HK-2 (cell line): ENCODE results near the gene NKAIN2.

Source experiments
- DNase-seq: peaks from one replicate; pipeline ENCODE4 v3.0.0-alpha.2; 2018; ENCODE audit not compliant: unreplicated experiment

The NKAIN2 gene

DNA sequence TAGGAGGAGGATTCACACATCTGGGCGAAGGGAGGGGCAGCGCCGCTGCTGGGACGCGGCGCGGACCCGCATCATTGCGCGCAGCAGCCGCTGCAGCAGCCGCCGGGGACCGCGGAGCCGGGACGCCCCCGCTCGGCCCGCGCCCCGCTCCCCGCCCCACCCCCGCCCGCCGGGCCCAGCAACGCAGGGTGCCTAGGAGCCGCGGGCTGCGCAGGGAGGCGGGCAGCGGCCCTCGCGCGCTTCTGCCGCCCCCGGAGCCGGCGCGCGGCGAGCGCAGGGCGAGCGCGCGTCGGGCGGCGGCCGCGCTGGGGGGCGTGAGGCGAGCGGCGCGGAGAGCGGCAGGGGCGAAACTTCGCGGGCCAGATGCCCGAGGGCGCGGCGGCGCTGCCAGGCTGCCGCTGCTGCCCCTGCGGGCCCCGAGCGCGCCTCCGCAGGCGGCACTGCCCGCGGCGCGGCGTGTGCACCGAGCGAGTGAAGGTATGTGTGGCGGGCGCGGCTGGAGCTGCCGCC is at the start of gene NKAIN2:
TSS of gene NKAIN2 (plus strand) at position 362 of the 510 bp plus-strand sequence.
- peak; percentile 23 for DNase-seq

DNA sequence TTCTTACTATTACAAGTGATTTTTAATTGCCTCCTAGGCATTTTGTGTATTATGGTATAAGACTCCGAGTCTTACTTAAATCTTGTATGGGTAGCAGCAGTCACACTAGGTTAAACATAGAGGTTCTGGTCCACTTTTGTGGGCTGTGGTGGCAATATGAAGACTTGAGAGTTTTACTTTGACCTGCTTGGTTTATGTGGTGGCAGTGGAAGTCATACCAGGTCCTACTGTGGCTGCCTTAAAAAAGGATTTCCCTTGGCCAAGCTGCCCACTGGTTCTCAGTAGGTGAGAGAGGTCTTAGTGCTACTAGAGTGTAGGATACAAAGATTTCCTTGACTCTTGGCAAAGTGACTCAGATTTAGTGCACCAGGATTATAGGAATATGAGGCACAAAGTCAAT is 44.2 kb upstream of the NKAIN2 start:
- no peak for DNase-seq

DNA sequence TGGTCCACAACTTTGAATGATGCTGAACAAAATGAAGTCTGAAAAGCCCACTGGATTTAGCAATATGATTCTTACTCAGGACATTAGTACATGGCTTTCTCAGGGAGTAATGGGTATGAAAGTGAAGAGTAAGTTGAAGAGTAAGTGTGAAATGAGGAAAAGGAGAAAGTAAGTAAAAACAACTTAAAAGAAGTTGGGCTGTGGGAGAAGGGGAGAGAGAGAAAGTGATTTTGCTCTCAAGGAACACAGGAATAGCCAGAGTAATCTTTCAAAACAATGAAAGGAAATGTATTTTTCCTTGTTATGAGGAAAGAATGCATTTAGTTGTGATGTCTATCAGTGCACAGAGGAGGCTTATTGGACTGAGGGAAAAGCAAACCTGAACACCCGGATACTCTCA is 39.8 kb upstream of the NKAIN2 start:
- DNase-seq = no peak

DNA sequence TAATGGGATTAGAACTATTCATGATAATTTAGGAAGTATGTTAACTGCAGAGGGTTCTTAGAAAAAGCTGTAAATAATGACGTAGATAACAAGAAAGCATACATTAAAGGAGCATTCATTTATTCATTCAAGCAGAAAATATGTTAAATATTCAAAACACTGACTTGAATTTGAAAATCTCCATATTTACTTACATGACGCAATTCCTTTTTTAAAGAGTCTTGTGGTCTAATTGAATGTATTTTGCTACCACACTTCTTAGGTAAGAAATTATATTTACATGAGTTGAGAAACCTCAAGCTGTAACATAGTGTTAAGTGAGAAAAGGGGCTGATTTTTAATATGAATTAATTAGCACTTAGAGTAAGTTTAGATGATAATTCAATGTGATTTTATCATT is 38.9 kb upstream of the NKAIN2 start:
- no peak for DNase-seq

DNA sequence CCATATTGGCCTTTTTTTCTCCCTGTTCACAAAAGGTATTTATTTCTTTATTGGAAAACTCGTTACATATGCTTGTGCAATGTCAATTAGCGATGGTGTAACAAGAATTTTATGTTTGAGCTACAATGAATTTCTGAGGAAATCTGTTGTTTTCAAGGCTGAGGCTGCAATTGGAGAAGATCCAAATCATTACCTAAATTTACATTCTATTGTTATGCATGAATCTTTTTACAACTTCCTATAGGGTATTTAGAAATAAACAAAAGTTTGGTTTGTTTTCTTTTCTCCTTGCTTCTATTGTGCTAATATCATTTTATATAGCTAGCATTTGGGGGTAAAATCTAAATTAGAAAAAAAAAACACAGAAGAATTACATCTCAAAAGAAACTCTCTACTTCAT is 34.7 kb upstream of the NKAIN2 start:
- no peak for DNase-seq

DNA sequence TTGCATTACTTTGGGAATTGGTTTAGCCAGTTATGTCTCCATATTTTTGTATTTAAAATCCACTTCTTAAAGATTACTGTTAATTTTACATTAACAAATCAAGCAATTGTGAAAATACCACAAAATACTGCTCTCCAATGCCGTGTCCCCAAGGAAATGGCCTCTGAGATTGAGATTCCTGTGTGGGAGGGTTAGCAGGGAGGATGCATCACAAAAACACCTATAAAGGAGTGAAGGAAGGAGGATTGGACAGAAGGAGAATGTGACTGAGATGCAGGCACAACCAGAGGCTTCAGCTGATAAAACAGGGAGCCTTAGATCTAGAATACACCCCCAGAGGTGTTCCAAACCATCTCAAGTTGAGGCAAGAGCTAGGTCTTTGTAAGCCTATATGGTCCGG is 34.2 kb upstream of the NKAIN2 start:
- no peak for DNase-seq

DNA sequence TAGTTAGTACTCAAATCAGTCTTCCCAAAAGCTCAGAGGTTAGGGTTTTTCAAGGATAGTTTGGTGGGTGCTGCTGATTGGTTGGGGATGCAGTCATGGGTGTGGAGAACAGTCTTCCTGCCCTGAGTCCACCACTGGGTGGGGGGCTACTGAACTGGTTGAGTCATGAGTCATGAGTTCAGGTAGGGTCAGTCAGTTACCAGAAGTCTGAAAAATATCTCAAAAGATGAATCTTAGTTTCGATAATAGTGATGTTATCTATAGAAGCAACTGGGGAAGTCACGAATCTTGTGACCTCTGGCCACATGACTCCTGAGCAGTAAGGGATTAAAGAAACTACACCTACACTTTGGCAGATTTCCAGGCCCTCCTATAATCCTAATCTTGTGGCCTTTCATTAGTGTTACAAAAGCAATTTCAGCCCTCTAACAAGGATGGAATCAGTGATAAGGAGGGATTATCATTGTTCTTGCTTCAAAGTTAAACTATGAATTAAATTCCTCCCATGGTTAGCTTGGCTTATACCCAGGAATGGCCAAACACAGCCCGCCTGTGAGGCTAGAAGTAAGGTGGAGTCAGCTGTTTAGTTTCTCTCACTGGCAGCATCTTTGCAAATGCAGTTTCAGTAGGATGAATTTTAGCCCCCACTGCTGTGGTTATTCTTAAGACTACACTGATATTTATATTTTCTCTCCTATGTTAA is 33.3 kb upstream of the NKAIN2 start:
- DNase-seq = no peak

DNA sequence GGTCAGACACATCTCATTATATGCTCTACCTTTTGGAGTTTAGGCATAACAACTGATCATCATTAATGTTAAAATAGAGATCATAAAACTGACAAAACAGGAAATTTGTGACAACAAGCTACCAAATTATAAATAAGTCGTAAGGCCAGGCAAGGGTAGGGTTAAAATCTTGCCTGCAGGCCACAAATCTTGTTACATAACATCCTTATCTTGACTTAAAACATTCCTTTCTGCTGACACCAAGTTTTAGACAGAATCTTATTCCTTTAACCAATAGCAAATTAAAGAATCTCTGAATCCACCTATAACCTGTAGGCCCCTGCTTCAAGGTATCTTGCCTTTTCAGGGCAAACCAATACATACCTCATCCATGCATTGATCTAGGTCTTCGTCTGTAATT is 32.5 kb upstream of the NKAIN2 start:
- DNase-seq = no peak

DNA sequence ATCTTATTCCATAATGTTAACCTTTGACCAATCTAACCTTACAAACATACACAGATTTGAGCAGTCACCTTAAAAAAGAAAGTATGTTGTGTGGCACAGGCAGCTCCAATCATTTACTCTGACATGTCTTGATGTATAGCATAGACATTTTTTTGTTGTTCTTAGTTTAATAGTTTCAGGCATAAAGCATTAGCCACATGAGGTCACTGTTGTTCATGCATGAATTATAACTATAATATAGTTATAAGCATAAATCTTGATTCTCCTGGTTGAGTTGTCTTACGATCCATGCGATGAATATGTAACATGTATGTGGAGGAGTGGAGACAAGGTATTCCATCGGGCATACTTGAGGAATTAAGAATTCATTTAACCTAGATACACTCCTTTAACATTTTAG is 26.1 kb upstream of the NKAIN2 start:
- no peak for DNase-seq

DNA sequence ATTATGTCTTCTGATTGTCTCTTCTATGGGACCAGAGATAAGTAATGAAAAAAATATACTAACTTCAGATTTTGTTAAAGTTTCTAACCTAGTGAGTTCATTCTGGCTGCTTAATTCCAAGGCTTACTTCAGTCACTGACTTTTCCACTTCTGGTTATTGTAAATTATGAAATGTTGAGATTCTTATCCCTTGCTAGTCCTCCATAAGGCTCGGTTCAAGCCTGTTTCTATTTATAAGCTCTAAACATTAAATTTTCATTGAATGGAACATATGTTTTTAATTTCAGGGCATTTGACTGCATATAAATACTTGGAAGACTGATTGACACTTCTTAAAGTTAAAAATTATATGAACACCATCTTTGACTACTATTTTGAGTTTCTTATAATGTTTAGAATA is 23.6 kb upstream of the NKAIN2 start:
- DNase-seq = no peak

DNA sequence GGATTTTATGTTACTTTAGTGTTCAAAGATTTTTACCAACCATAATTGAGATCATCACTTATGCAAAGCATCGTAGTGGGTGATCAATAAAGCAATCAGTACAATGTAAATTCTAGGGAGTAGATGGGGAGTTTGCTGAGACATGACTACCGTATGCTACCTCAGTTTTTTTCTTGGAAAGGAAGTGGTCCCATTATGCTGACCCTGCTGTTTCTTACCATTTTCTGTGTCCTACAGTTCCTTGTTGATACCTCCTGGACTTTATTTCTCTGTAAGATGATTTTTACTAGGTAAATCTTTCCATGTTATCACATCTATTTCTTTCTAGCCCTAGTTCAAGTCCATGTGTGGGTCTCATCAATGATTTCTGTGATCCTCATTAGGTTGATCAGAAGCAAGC is 19.3 kb upstream of the NKAIN2 start:
- no peak for DNase-seq

DNA sequence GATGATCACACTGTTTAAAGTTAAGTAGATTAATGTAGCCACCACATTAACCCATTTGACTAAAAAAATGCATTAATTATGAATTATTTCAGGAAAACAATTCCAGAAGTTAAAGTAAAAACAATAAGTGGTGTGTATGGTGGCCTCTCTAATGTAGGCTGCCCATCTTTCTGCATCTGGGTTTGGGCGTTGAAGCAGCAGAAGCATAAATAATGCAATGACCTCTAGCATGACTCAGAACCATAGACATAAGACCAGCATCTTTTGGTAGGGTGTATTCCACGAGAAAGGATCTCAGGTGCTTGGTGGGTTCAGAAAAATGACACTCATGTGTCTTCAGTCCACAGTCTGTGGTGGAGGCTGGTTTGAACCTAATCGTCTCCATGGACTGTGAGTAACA is 18.6 kb upstream of the NKAIN2 start:
- DNase-seq = no peak

DNA sequence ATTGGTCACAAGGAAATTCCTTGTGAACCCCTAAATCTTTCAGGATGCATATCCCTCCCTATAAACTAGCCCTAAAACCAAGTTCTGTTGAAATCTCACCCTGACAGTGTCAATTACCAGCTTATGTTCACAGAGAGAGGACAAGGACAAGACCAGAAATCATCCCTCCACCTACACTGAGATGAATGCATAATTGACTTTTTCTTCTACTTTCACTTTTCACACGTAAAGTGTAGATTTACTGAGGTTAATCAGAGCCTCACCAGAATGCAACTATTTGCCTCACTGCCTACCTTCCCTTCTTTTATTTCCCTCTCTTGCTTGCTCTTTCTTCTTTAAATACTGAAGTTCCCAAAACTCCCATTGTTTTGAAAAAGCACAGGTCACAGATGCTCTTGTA is 15.3 kb upstream of the NKAIN2 start:
- DNase-seq = no peak

DNA sequence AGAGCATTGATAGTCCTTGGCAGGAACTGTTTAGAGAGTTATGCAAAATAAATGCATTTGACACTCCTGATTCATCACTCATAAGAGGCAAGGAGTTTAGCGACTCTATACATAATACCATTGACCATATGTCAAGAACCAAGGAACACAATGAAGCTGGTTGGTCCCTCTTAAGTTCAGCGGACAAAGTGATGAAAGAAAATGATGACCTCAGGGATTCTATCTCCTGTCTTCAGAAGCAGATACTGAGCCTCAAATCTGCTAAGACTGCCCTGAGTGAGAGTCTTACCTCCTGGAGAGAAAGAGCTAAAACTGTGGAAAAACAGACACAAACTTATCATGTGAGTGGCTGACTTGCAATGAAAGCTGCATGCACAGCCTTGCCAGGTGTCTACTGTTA is 9.5 kb upstream of the NKAIN2 start:
- DNase-seq = no peak

DNA sequence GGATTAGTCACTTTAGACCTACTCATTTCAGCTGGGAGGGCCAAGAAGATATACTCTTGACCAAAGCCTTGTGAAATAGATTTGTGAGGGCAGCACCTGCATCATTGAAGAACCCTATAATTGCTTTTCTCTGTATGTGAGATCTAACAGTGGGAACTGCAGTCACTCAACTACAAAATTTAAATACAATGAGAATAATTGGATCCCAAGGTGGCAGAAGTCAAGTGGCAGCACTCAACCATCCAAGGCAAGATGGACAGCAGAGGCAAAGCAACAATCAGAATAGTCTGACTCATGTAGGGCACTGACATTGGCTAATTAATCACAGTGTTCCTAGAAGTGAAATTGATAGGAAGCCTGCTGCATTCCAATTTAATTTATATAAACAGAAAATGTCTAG is 8.9 kb upstream of the NKAIN2 start:
- DNase-seq = no peak

DNA sequence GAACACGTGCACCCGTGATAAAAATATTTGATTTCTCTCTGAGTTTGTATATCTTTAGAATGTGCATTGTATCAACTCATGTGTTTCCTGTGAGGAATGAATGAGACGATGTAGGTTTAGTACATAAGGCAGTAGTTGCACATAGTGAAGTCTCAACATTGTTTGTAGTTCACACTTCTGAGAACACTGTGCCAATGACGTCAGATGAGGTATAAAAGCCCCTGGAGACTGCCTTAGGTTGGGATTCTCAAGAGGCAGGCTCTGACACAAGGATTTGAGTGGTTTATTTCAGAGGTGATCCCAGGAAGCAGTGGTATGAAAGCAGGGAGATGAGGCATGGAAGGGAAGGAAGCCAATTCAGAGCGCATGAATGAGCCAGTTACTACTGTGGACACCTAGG is 2.6 kb upstream of the NKAIN2 start:
- no peak for DNase-seq

DNA sequence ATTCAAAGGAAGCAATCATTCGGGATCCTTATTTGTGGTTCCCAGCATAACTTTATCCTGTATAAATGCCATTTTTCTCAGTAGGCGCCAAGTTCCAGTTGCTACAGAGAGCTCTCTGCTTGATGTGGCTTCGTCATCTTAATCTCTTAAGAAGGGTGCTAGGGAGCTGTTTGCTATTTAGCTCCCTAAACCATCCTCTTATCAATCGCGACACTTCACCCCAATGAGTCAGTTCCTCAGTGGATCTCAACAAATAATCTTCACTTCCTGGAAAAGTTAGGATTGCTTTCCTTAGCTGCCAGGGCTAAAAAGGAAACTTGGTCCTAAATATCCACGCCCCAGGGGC is 1.3 kb upstream of the NKAIN2 start:
- no peak for DNase-seq

DNA sequence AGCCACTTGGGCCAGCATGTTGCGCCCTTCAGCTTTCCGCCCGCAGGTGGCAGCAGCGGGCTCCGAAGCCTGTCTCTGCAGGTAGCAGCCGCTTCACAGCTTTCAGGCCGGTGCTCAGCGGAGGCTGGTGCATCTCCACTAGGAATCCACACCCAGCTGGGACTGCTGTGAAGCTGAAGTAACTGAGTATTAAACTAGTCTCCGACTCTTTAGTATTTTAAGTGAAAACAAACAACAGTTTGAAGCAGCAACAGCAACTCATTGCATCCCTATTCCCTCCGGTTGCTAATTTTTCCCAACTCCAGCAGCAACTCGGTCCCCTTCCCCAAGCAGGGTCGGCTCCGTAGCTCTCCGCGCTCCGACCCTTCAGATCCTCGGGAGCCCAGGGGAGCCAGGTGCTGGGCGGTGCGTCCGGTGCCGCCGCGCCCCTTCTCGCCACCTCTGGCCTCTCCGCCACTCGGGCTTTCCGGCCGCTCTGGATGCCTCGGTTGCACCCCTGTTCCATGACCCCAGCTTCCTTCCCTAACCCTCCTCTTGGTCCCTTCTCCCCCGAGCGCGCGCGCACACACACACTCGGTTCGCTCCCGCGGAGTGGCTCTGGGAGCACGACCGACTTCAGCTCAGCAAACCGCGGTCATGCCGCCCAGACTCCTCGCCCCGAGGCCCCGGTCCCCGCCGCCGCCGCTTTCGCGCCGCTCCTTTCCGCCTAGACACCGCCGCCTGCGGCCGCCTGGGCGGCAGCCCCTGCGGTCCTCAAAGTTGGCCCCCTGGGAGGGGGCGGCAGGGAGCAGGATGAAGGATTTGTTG is 765 bp upstream of the NKAIN2 start:
- DNase-seq = peak; percentile 84

DNA sequence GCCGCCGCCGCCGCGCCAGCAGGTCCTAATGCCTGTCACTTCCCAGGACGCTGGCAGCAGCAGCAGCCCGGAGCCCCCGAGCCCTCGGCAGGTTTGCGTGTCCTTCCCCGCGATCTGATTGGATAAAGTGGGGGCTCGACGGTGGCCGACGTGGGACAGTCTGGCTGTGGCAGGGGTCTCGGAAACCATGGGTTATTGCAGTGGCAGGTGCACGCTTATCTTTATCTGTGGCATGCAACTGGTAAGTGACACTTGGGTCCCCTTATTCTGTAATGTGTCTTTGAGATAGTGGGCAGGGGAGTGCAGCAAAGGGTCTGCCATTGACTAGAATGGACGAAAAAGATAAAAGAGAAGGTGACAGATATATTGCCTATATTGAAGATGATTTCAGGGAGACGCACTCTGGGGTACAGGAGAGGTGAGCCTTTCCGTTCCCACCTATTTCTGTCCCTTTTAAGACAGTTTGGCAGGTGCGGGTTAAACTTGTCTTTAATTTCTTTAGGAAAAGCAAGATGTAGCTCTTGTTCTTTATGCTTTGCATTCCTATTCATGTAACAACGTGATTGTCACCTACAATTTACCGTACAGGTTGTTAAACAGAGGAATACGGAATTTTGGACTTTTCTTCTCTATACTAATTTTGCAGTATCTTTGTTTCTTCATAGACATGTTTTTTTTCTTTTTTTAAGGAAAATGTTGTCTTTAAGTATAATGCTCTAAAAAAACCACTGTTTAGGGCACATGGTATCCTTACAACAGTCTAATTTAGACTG is 535 bp downstream of the NKAIN2 start:
- DNase-seq = no peak

DNA sequence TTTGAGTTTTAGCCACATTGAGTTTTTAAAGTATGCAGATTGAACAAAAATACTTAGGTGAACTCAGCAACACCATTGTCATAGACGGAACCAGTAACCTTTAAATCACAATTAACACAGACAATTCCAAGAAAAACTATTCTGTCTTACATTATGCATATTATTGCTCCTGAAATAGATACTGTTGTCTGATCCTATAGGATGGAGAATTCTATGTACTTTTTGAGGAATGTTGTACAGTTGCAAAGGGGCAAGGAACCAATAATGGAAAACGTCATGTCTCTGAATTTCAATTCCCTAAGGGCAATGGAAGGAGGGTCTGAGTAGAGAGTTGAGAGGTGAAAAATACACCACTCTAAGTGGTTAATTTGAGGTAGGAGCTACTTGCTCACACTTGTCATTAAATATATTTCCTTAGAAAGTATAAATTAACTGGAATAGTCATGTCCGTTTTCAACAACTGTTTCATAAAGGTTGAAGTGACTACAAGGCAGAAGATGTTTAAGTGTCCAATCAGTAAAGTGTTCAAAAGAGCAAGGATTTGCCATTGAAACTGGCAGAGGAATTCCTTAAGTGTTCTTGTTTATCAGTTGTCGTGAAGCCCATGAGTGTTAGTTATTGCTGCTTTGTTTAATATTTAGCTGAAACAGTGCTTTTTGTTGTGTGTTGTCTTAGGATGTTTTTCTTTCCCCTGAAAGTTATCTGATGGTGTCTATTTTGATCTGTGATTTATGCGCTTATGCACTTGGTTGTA is 1.3 kb downstream of the NKAIN2 start:
- no peak for DNase-seq

DNA sequence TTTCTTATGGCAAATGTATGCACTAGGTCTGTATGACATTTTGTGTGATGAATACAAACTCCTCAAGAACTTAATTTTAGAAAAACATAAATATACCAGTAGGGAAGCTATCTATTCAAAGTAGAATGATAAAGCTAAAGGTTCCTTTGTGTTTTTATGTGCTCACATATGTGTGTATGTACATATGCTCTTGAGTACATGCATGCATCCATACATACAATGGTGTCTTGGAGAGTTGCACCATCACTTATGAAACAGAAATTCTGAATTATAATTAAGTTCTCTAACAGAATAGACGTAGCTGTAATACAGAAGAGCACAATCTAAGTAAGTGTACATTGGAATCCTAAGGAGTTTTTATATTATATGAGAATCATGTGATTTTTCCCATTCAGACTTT is 2.3 kb downstream of the NKAIN2 start:
- DNase-seq = no peak

DNA sequence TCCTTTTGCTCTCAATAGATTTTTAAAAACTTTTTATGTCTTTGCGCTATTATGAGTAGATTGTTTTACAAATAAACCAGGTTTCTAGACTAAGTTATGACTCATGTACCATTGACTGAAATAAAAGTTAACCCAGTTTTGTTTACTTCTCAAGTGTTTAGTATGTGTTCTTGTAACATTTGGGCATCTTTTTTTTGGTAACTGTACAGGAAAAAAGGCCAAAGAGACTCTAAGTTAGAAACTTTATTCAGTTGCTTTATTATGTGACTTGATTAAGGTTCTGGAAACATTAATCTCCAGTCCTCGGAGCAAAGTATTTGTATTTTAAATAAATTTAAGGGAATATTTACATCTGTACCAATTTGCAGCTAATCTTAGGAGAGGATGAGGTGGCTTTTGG is 2.9 kb downstream of the NKAIN2 start:
- DNase-seq = no peak
